ENCODE measurements around the gene MACC1. TPM values are rescaled to one million over a fixed set of nuclear protein-coding genes. Genes with fewer than 3 reads are reported as not detected.

Gene MACC1
- total and polyA plus RNA-seq, 9 of the 15 experiments (the other 6 are each of a cell fraction or from before 2014, with no cell fraction given): 5.9 to 30.2 (median 10.4) TPM

- TF ChIP-seq ZNF274 (IDR thresholded peaks at IDR 0.05; ENCODE audit: borderline replicate concordance, low read depth, low read length) (no peak), CHCHD3 (CRISPR knock-in tag; IDR thresholded peaks at IDR 0.05) (no peak), DLX4 (CRISPR knock-in tag; IDR thresholded peaks at IDR 0.05) (no peak), ZNF551 (CRISPR knock-in tag; IDR thresholded peaks at IDR 0.05) (no peak), MYBL2 (IDR thresholded peaks at IDR 0.05; ENCODE audit: low read depth) (no peak), MYBL2 (CRISPR knock-in tag; IDR thresholded peaks at IDR 0.05; ENCODE audit: borderline replicate concordance) (no peak), MXI1 (IDR thresholded peaks at IDR 0.05; ENCODE audit: low read depth, low read length) (no peak), GMEB1 (CRISPR knock-in tag; IDR thresholded peaks at IDR 0.05) (no peak), NFE2L1 (tag; IDR thresholded peaks at IDR 0.05; ENCODE audit: borderline replicate concordance, low read depth) (no peak), ZNF445 (CRISPR knock-in tag; IDR thresholded peaks at IDR 0.05; ENCODE audit: low read depth) (no peak), ZSCAN29 (IDR thresholded peaks at IDR 0.05) (no peak), ZNF717 (CRISPR knock-in tag; IDR thresholded peaks at IDR 0.05) (no peak), ZNF217 (CRISPR knock-in tag; IDR thresholded peaks at IDR 0.05) (no peak), IRF2 (CRISPR knock-in tag; IDR thresholded peaks at IDR 0.05) (no peak), SREBF1 (IDR thresholded peaks at IDR 0.05; ENCODE audit: borderline replicate concordance, low read depth, low read length) (no peak), BHLHE40 (IDR thresholded peaks at IDR 0.05; ENCODE audit: low read length) (peak; percentile 74), KLF13 (tag; IDR thresholded peaks at IDR 0.05; ENCODE audit: borderline replicate concordance, low read depth) (no peak), ZFP30 (CRISPR knock-in tag; IDR thresholded peaks at IDR 0.05; ENCODE audit: borderline replicate concordance) (no peak), SNAPC5 (CRISPR knock-in tag; IDR thresholded peaks at IDR 0.05) (no peak), EZH2 (IDR thresholded peaks at IDR 0.05; ENCODE audit: borderline replicate concordance, low read depth, low read length) (no peak), TSHZ1 (CRISPR knock-in tag; IDR thresholded peaks at IDR 0.05) (peak; percentile 11; the same call in 1 of the 2 replicates), POLR2AphosphoS5 (IDR thresholded peaks at IDR 0.05; ENCODE audit: control insufficient read depth, insufficient read depth, low read depth, low read length) (peak; percentile 82)
- TF ChIP-seq, protein P1, sequence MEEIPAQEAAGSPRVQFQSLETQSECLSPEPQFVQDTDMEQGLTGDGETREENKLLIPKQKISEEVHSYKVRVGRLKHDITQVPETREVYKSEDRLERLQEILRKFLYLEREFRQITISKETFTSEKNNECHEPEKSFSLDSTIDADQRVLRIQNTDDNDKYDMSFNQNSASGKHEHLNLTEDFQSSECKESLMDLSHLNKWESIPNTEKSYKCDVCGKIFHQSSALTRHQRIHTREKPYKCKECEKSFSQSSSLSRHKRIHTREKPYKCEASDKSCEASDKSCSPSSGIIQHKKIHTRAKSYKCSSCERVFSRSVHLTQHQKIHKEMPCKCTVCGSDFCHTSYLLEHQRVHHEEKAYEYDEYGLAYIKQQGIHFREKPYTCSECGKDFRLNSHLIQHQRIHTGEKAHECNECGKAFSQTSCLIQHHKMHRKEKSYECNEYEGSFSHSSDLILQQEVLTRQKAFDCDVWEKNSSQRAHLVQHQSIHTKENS (CRISPR knock-in tag; IDR thresholded peaks at IDR 0.05): no peak
Measured at GRCh38 chr7:20238754-20239324, 21.7 kb upstream of the MACC1 start (continued).
